Pancreas (tissue), 10 donors: Measurements from ENCODE around the gene NSD2. TPM values are rescaled to one million over a fixed set of nuclear protein-coding genes. Genes with fewer than 3 reads are reported as not detected.
A peak's percentile ranks its signal among the peaks of the same experiment; 100 is the strongest.
"Not testable (repeated sequence)": the region's sequence is repeated elsewhere in the genome, so short reads cannot be mapped to it uniquely, and the experiment has no call there.

Experiments
- ATAC-seq, 4 donors: fragments of 200-7000 bp; cut with Tn5 transposase; one replicate each; pipeline versions ENCODE4 v1.8.0 to v1.9.1; 2020; ENCODE audit warnings: mild to moderate bottlenecking in 4 of 4, moderate library complexity in 4 of 4
- DNase-seq, 6 donors: peaks; one replicate each; pipeline ENCODE4 v3.0.0-alpha.2; 2020
- FAIRE-seq: peaks from 2 replicates; lab custom pipeline; 2012; peaks lifted over from hg19 to GRCh38; lab: Jason Lieb, UNC
- H3K27ac ChIP-seq, 4 donors: fragments of 200-600 bp; sonication (generic); 1 replicate in 3 of 4; 2 replicates in 1 of 4; pipeline versions ENCODE4 v1.5.0 to v1.8.0; 2020
- H3K27me3 ChIP-seq, 4 donors: fragments of 200-600 bp; one replicate each; pipeline ENCODE4 v1.8.0; 2021
- H3K36me3 ChIP-seq, 3 donors: fragments of 200-600 bp; sonication (generic) in 1 of 3; one replicate each; pipeline versions ENCODE4 v1.5.0 to v1.8.0; 2020 to 2021
- H3K4me1 ChIP-seq, 3 donors: fragments of 200-600 bp; one replicate each; pipeline ENCODE4 v1.8.0; 2021
- H3K4me3 ChIP-seq, 4 donors: fragments of 200-600 bp; sonication (generic) in 2 of 4; one replicate each; pipeline versions ENCODE4 v1.5.0 to v1.8.0; 2020 to 2021
- H3K9me3 ChIP-seq, 4 donors: fragments of 200-600 bp; one replicate each; pipeline ENCODE4 v1.8.0; 2021
- CTCF ChIP-seq, 4 donors: fragments of 200-600 bp; sonication (generic) in 3 of 4; IDR thresholded peaks; one replicate each; pipeline versions ENCODE4 v1.5.0 to v1.8.0; 2021; ENCODE audit warnings: antibody characterized with exemption in 4 of 4
- WGBS, 2 donors: extraction: QIAGEN DNeasy Blood & Tissue Kit; methylation state at CpG; one replicate each; pipeline ENCODE4 v1.1.7; 2013; 5-methylcytosine and 5-hydroxymethylcytosine counted together
- intact Hi-C, 3 donors: fragments of 100-400 bp; cut with DNase I; formaldehyde crosslinking; loops; one replicate each; pipeline versions ENCODE4 v1.11.1 to v1.14.2; 2022
- polyA plus RNA-seq, 2 donors: library from polyadenylated mRNA; stranded (reverse); fragments of 200-250 nt; gene quantifications; one replicate each; pipeline ENCODE4 v1.2.3, GENCODE V29; 2013
- total RNA-seq, 6 donors: library from RNA; stranded (reverse); fragmentation: NEBNext Ultra II Directional in 4 of 6; extraction: Animal tissue kit (Norgen Biotek cat#: 25700) in 4 of 6; gene quantifications; one replicate each; pipeline versions ENCODE4 v1.2.1 to v1.2.4, GENCODE V29; 2021 to 2023
- donor health status: healthy with polysubstance abuse.
- donor health status: DM: no; HTN: no; CAD: no; lungs with moderate emphysema.
- donor health status: DM: no; HTN: no; CAD: no.
- donor health status: control.
- donor health status: control.
- donor health status: Bipolar disorder and iron deficiency.
- donor health status: DM: yes; HTN: yes; CAD: no.
- donor health status: DM: no; HTN: no; CAD: no.
- donor health status: DM: no; HTN: no; CAD: no.
- donor health status: DM: yes; HTN: yes; CAD: no.

Gene NSD2
- total and polyA plus RNA-seq, 8 donors = 11.7 to 36.6 (median 22.4) TPM

- Histone ChIP-seq H3K4me1 (no peaks in the 10 kb centered on the region), H3K4me3 (no peak overlapping the region), H3K27me3 (no peaks in the 10 kb centered on the region), H3K9me3 (no peaks in the 10 kb centered on the region), H3K36me3 (peaks cover 3 to 36% (median 11%) of the 10 kb centered on the region in 3 donors), H3K27ac (no peak overlapping the region)
- TF ChIP-seq CTCF (IDR thresholded peaks at IDR 0.05) = no peak
- intact Hi-C loops = no loop called here
- FAIRE-seq (no peak), DNase-seq (no peak), ATAC-seq (no peak)
- 92 to 94% methylated on average over 8 of the region's 8 CpGs for WGBS, 2 donors
Measured at GRCh38 chr4:1831331-1831730, 39.9 kb upstream of the NSD2 start.

- WGBS, 2 donors = 92 to 93% methylated on average over 18 of the region's 18 CpGs
- no peak for FAIRE-seq
- peaks cover 3 to 36% (median 11%) of the 10 kb centered on the region in 3 donors for H3K36me3 ChIP-seq
Measured at GRCh38 chr4:1832690-1833089, 38.5 kb upstream of the NSD2 start.

GRCh38 chr4:1833307-1834046, 37.7 kb upstream of the NSD2 start:
- FAIRE-seq = no peak
- Histone ChIP-seq H3K4me3 (no peak overlapping the region), H3K4me1 (no peaks in the 10 kb centered on the region), H3K36me3 (peaks cover 3 to 36% (median 11%) of the 10 kb centered on the region in 3 donors), H3K9me3 (no peaks in the 10 kb centered on the region), H3K27me3 (no peaks in the 10 kb centered on the region), H3K27ac (no peak overlapping the region)
- intact Hi-C loops = no loop called here
- DNase-seq = no peak
- no peak for ATAC-seq
- TF ChIP-seq CTCF (IDR thresholded peaks at IDR 0.05) = no peak
- 93 to 95% methylated on average over 14 of the region's 14 CpGs for WGBS, 2 donors

More at GRCh38 chr4:1832690-1833089, 38.5 kb upstream of the NSD2 start:
- no peaks in the 10 kb centered on the region for H3K4me1 ChIP-seq
- no peaks in the 10 kb centered on the region for H3K27me3 ChIP-seq
- no peak overlapping the region for H3K27ac ChIP-seq
- DNase-seq = no peak
- no peak for TF ChIP-seq CTCF (IDR thresholded peaks at IDR 0.05)
- intact Hi-C loops = no loop called here
- no peak for ATAC-seq
- no peak overlapping the region for H3K4me3 ChIP-seq
- H3K9me3 ChIP-seq = no peaks in the 10 kb centered on the region

GRCh38 chr4:1834047-1834775, 37.0 kb upstream of the NSD2 start:
- 91 to 92% methylated on average over 21 of the region's 21 CpGs for WGBS, 2 donors
- H3K4me1 ChIP-seq = no peaks in the 10 kb centered on the region
- no peak for DNase-seq
- no peak for FAIRE-seq
- H3K36me3 ChIP-seq = peaks cover 3 to 41% (median 13%) of the 10 kb centered on the region in 3 donors
- TF ChIP-seq CTCF (IDR thresholded peaks at IDR 0.05) = no peak
- ATAC-seq = peak in 1 of 4 donors; percentile 14
- intact Hi-C loops = no loop called here
- no peak overlapping the region for H3K4me3 ChIP-seq
- no peaks in the 10 kb centered on the region for H3K27me3 ChIP-seq
- no peaks in the 10 kb centered on the region for H3K9me3 ChIP-seq
- H3K27ac ChIP-seq = no peak overlapping the region

- ATAC-seq, DNase-seq, H3K4me3 ChIP-seq, H3K9me3 ChIP-seq, intact Hi-C loops, H3K27ac ChIP-seq, H3K4me1 ChIP-seq, FAIRE-seq, H3K27me3 ChIP-seq: not testable (repeated sequence)
- WGBS, 2 donors = 97% methylated on average over 8 of the region's 8 CpGs
- peaks cover 3 to 50% (median 17%) of the 10 kb centered on the region in 3 donors for H3K36me3 ChIP-seq
Measured at GRCh38 chr4:1835836-1836235, 35.4 kb upstream of the NSD2 start.
